Breast epithelium (tissue), 4 donors: ENCODE data around the gene NUMA1. TPM values are rescaled to one million over a fixed set of nuclear protein-coding genes. Genes with fewer than 3 reads are reported as not detected.
A peak's percentile ranks its signal among the peaks of the same experiment; 100 is the strongest.

ENCODE experiments used
- DNase-seq, 2 donors: peaks; one replicate each; pipeline ENCODE4 v3.0.0-alpha.2; 2019; ENCODE audit warnings: low spot score in 2 of 2
- H3K27ac ChIP-seq, 2 donors: fragments of 200-600 bp; sonication (generic) in 1 of 2; one replicate each; pipeline ENCODE4 v1.5.1; 2016 to 2019; ENCODE audit warnings: mild to moderate bottlenecking in 1 of 2
- H3K27me3 ChIP-seq, 2 donors: fragments of 200-600 bp; sonication (generic) in 1 of 2; one replicate each; pipeline versions ENCODE4 v1.5.1 to v1.6.0; 2017 to 2019; ENCODE audit warnings: control low read depth in 1 of 2, mild to moderate bottlenecking in 1 of 2
- H3K36me3 ChIP-seq: fragments of 200-600 bp; one replicate; pipeline ENCODE4 v1.5.1; 2019
- H3K4me1 ChIP-seq, 2 donors: fragments of 200-600 bp; sonication (generic); one replicate each; pipeline ENCODE4 v1.5.1; 2016 to 2019; ENCODE audit warnings: control low read depth in 1 of 2
- H3K4me3 ChIP-seq, 3 donors: fragments of 200-600 bp; sonication (generic); 1 replicate in 2 of 3; 2 replicates in 1 of 3; pipeline ENCODE4 v1.5.1; 2016 to 2019; ENCODE audit warnings: mild to moderate bottlenecking in 3 of 3, moderate library complexity in 2 of 3
- H3K9me3 ChIP-seq, 2 donors: fragments of 200-600 bp; sonication (generic) in 1 of 2; one replicate each; pipeline ENCODE4 v1.5.1; 2016 to 2019; ENCODE audit warnings: control low read depth in 1 of 2
- CTCF ChIP-seq, 3 donors: fragments of 450-650 bp; IDR thresholded peaks; one replicate each; pipeline ENCODE4 v1.5.1; 2016 to 2017; ENCODE audit warnings: antibody characterized with exemption in 3 of 3, mild to moderate bottlenecking in 3 of 3, moderate library complexity in 3 of 3
- POLR2A ChIP-seq: fragments of 450-650 bp; IDR thresholded peaks from one replicate; pipeline ENCODE4 v1.6.1; 2016; ENCODE audit warnings: antibody characterized with exemption, mild to moderate bottlenecking, moderate library complexity
- POLR2AphosphoS5 ChIP-seq, 3 donors: sonication (generic); formaldehyde crosslinking; IDR thresholded peaks; one replicate each; pipeline ENCODE4 v1.6.1; 2017; ENCODE audit warnings: antibody characterized with exemption in 3 of 3
- intact Hi-C: fragments of 100-400 bp; cut with DNase I; formaldehyde crosslinking; loops from one replicate; pipeline ENCODE4 v1.15.1; 2023; ENCODE audit warnings: low total_unique reads
- total RNA-seq, 3 donors: library from RNA; depleted of rRNA; stranded (reverse); fragments of >200 nt; gene quantifications; one replicate each; pipeline ENCODE4 v1.1.0, GENCODE V29; 2016

Gene NUMA1
- total RNA-seq, 3 donors from 2014 or later: 240 to 412 (median 283) TPM

DNA sequence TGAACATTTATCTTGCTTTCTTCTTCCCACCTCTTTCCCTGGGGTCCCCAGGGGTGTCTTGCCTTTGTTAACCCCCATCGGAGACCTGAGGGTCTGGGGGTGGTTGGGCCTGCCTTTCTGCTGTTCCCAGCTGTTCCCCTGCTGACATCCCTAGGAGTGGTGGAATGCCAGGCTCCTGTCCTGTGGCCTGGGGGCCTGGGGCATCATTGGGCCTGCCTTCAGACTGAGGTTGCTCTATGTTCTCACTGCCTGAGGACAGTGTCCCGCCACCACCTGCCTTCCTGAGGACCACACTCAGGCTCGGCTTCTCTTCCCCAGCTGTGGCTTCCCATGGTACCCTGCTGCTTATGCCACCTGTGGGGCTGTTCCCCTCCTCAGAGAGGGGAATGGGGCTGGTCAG lies 82.7 kb downstream of the NUMA1 start:
- Histone ChIP-seq H3K9me3 (no peaks in the 10 kb centered on the region), H3K27ac (no peak overlapping the region), H3K36me3 (no peaks in the 10 kb centered on the region), H3K27me3 (no peaks in the 10 kb centered on the region), H3K4me3 (no peak overlapping the region), H3K4me1 (peaks cover 0 to 7% of the 10 kb centered on the region in 2 donors)
- DNase-seq: peak in 1 of 2 donors; percentile 41
- intact Hi-C loops: no loop called here
- TF ChIP-seq POLR2AphosphoS5 (IDR thresholded peaks at IDR 0.05): no peak
- TF ChIP-seq CTCF (IDR thresholded peaks at IDR 0.05): no peak
- no peak for TF ChIP-seq POLR2A

- Histone ChIP-seq H3K9me3 (no peaks in the 10 kb centered on the region), H3K4me3 (no peak overlapping the region), H3K36me3 (no peaks in the 10 kb centered on the region), H3K27ac (no peak overlapping the region), H3K4me1 (peaks cover 0 to 7% of the 10 kb centered on the region in 2 donors), H3K27me3 (no peaks in the 10 kb centered on the region)
- TF ChIP-seq POLR2A: no peak
- no peak for TF ChIP-seq POLR2AphosphoS5 (IDR thresholded peaks at IDR 0.05)
- TF ChIP-seq CTCF (IDR thresholded peaks at IDR 0.05): no peak
- DNase-seq: peak in 1 of 2 donors; percentile 44
- intact Hi-C loops: no loop called here
These were observed 83.4 kb downstream of the NUMA1 start for GRCh38 chr11:71996946-71997345.

GRCh38 chr11:71996517-71996916 lies 83.8 kb downstream of the NUMA1 start:
- H3K4me1 ChIP-seq: peaks cover 0 to 7% of the 10 kb centered on the region in 2 donors
- H3K9me3 ChIP-seq: no peaks in the 10 kb centered on the region
- H3K27me3 ChIP-seq: no peaks in the 10 kb centered on the region
- H3K4me3 ChIP-seq: no peak overlapping the region
- H3K36me3 ChIP-seq: no peaks in the 10 kb centered on the region
- intact Hi-C loops: no loop called here
- no peak overlapping the region for H3K27ac ChIP-seq
- no peak for TF ChIP-seq POLR2A
- TF ChIP-seq POLR2AphosphoS5 (IDR thresholded peaks at IDR 0.05): no peak
- peak in 1 of 2 donors; percentile 12 for DNase-seq

DNA sequence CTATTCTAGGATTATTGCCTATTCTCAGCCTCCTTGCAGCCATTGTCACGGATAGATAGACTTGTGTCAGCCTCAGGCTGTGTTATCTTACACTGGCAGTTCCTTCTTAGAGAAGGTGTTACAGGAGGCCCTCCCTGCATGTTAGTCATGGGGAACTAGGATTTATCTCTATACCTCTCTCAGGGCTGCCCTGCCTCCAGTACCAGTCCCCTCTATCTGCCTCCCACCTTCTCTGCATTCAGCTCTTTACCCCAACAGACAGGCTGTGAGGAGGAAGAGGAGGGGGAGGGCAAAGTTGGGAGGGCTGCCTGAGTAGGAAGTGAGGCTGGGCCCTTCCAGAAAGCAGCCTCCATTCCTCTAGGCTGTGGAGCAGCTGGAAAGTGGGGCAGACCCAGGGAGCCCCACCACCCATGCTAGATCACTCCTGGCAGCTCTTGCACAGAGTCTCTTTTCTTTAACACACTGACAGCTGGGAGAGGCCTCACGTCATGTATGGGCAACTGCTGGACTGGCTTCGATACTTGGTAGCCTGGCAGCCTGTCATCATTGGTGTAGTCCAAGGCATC lies 84.5 kb downstream of the NUMA1 start:
- Histone ChIP-seq H3K4me3 (no peak overlapping the region), H3K9me3 (no peaks in the 10 kb centered on the region), H3K4me1 (peaks cover 0 to 7% of the 10 kb centered on the region in 2 donors), H3K27me3 (no peaks in the 10 kb centered on the region), H3K27ac (no peak overlapping the region), H3K36me3 (no peaks in the 10 kb centered on the region)
- no peak for DNase-seq
- TF ChIP-seq POLR2AphosphoS5 (IDR thresholded peaks at IDR 0.05) (no peak), CTCF (IDR thresholded peaks at IDR 0.05) (no peak), POLR2A (no peak)
- intact Hi-C loops: no loop called here

GRCh38 chr11:71994786-71995185 lies 85.6 kb downstream of the NUMA1 start:
- H3K9me3 ChIP-seq: no peaks in the 10 kb centered on the region
- H3K36me3 ChIP-seq: no peaks in the 10 kb centered on the region
- peaks cover 0 to 4% of the 10 kb centered on the region in 2 donors for H3K4me1 ChIP-seq
- intact Hi-C loops: no loop called here
- TF ChIP-seq POLR2AphosphoS5 (IDR thresholded peaks at IDR 0.05) (no peak), CTCF (IDR thresholded peaks at IDR 0.05) (no peak), POLR2A (no peak)
- no peak overlapping the region for H3K4me3 ChIP-seq
- H3K27me3 ChIP-seq: no peaks in the 10 kb centered on the region
- DNase-seq: peak in 1 of 2 donors; percentile 17
- no peak overlapping the region for H3K27ac ChIP-seq
